ENCODE data around the gene OSBPL8. TPM values are rescaled to one million over a fixed set of nuclear protein-coding genes. Genes with fewer than 3 reads are reported as not detected.

OSBPL8 gene
- total and polyA plus RNA-seq, 2 of the 8 experiments (the other 6 are each of a cell fraction or from before 2014, with no cell fraction given), result 10.9 to 81.1 TPM

DNA sequence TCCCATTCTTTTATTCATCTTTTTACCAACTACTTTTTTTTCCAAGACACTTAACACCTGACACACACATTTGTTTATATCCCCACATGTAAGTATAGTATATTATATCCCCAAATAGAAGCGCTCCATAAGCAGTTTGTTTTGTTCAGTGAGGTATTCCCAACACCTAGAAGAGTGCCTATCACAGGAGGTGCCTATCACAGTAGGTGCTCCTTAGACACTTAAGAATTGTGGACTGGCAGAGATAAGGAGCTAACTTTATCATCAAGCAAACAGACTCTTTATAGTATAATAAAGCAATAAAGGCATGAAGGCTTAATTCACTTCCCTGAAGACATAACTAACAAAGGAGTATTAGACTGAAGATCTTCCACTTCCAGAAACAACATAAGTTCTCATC is 29.1 kb downstream of the OSBPL8 start:
- no peak overlapping the region for H2AFZ ChIP-seq (ENCODE audit: low read length)
- H3K36me3 ChIP-seq (ENCODE audit: control insufficient read depth in 2 of 4, insufficient read depth in 4 of 4, low read length in 3 of 4), result peaks cover 0 to 4% (median 0%) of the 10 kb centered on the region in 4 experiments; a peak in 1 of 8 replicates
- H3K4ac ChIP-seq (replicated peaks; ENCODE audit: insufficient read length, low read depth, low read length), result no peak overlapping the region
- CTCF ChIA-PET (ENCODE audit: partially characterized antibody), result no interaction called here
- H3K56ac ChIP-seq (replicated peaks; ENCODE audit: insufficient read length, low read depth, low read length), result no peak overlapping the region
- no peaks in the 10 kb centered on the region for H4K20me1 ChIP-seq (replicated peaks in 1 of 2; ENCODE audit: control insufficient read depth in 1 of 2, insufficient read depth in 2 of 2, low read length in 2 of 2)
- peaks cover 0 to 81% of the 10 kb centered on the region in 2 experiments; a peak in 3 of 4 replicates for H3K79me2 ChIP-seq (ENCODE audit: control insufficient read depth in 1 of 2, insufficient read depth in 2 of 2, low read length in 2 of 2)
- no peak overlapping the region for H2BK120ac ChIP-seq (replicated peaks; ENCODE audit: low read depth, low read length)
- no peak overlapping the region for H3K27ac ChIP-seq (ENCODE audit: low read depth, low read length)
- no peaks in the 10 kb centered on the region for H3K79me1 ChIP-seq (ENCODE audit: low read depth, low read length)
- H3K23me2 ChIP-seq (ENCODE audit: low read depth, low read length), result no peaks in the 10 kb centered on the region
- no peak overlapping the region for H3K14ac ChIP-seq (ENCODE audit: insufficient read length)
- POLR2A ChIA-PET (ENCODE audit: partially characterized antibody), result interaction anchor here (1.7 kb wide), 1 partner anchor 29 kb away, joined by 3 read pairs; the partner anchor contains the start of gene OSBPL8
- H3K18ac ChIP-seq (ENCODE audit: extremely low read depth, low read length), result no peak overlapping the region
- no peak for FAIRE-seq
- no peaks in the 10 kb centered on the region for H3K27me3 ChIP-seq (replicated peaks in 1 of 4; ENCODE audit: control insufficient read depth in 3 of 4, extremely low read depth in 1 of 4, insufficient read depth in 3 of 4, low read length in 3 of 4)
- H3K4me2 ChIP-seq (ENCODE audit: insufficient read depth in 1 of 2, low read depth in 2 of 2, low read length in 2 of 2), result no peak overlapping the region; a peak in 1 of 4 replicates
- no peak overlapping the region for H3K23ac ChIP-seq (ENCODE audit: insufficient read length)
- no peak overlapping the region for H3K9ac ChIP-seq (replicated peaks in 1 of 4; ENCODE audit: extremely low read depth in 1 of 4, low read depth in 3 of 4, low read length in 3 of 4)
- H2BK15ac ChIP-seq (ENCODE audit: low read length), result no peak overlapping the region
- H2BK12ac ChIP-seq (ENCODE audit: low read depth, low read length), result no peak overlapping the region
- H2AK5ac ChIP-seq (ENCODE audit: low read depth, low read length), result no peak overlapping the region
- H4K5ac ChIP-seq (ENCODE audit: insufficient read length, low read depth, low read length), result no peak overlapping the region
- no peaks in the 10 kb centered on the region for H3K9me3 ChIP-seq (ENCODE audit: insufficient read depth in 2 of 2, low read depth in 1 of 2, low read length in 1 of 2)
- no peaks in the 10 kb centered on the region; a peak in 2 of 7 replicates for H3K4me1 ChIP-seq (replicated peaks in 1 of 4; ENCODE audit: control insufficient read depth in 3 of 4, insufficient read depth in 4 of 4, low read length in 3 of 4)
- TF ChIP-seq POU5F1 (IDR thresholded peaks at IDR 0.05; ENCODE audit: low read depth, low read length) (no peak), SAP30 (IDR thresholded peaks at IDR 0.05; ENCODE audit: insufficient read depth, insufficient replicate concordance, low read length) (no peak), SP1 (IDR thresholded peaks at IDR 0.05; ENCODE audit: low read depth, low read length) (no peak), FOSL1 (IDR thresholded peaks at IDR 0.05; ENCODE audit: insufficient read depth, low read depth, low read length) (no peak), SIRT6 (IDR thresholded peaks at IDR 0.05; ENCODE audit: low read length) (no peak), RBBP5 (IDR thresholded peaks at IDR 0.05; ENCODE audit: borderline replicate concordance, low read depth, low read length) (no peak), BCL11A (IDR thresholded peaks at IDR 0.05; ENCODE audit: low read depth in 2 of 2, low read length in 2 of 2) (no peak), SP2 (IDR thresholded peaks at IDR 0.05; ENCODE audit: low read length) (no peak)
- TF ChIP-seq, protein P1, sequence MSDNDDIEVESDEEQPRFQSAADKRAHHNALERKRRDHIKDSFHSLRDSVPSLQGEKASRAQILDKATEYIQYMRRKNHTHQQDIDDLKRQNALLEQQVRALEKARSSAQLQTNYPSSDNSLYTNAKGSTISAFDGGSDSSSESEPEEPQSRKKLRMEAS (IDR thresholded peaks at IDR 0.05), result no peak
- TF ChIP-seq, protein P2, sequence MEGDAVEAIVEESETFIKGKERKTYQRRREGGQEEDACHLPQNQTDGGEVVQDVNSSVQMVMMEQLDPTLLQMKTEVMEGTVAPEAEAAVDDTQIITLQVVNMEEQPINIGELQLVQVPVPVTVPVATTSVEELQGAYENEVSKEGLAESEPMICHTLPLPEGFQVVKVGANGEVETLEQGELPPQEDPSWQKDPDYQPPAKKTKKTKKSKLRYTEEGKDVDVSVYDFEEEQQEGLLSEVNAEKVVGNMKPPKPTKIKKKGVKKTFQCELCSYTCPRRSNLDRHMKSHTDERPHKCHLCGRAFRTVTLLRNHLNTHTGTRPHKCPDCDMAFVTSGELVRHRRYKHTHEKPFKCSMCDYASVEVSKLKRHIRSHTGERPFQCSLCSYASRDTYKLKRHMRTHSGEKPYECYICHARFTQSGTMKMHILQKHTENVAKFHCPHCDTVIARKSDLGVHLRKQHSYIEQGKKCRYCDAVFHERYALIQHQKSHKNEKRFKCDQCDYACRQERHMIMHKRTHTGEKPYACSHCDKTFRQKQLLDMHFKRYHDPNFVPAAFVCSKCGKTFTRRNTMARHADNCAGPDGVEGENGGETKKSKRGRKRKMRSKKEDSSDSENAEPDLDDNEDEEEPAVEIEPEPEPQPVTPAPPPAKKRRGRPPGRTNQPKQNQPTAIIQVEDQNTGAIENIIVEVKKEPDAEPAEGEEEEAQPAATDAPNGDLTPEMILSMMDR (IDR thresholded peaks at IDR 0.05; ENCODE audit: control extremely low read depth in 1 of 3, insufficient read depth in 1 of 3, low read depth in 1 of 3, low read length in 3 of 3), result no peak
- no peak overlapping the region for H2BK5ac ChIP-seq (ENCODE audit: low read depth, low read length)
- no peak overlapping the region for H4K8ac ChIP-seq (ENCODE audit: extremely low read depth, insufficient read depth, low read length)
- WGBS, 2 experiments (ENCODE audit: extremely low coverage in 1 of 2, insufficient coverage in 1 of 2, insufficient read length in 1 of 2, insufficient replicate concordance in 2 of 2, low coverage in 1 of 2, low lambda C conversion rate in 2 of 2, missing lambda C conversion rate in 1 of 2), result 93% methylated on average over 1 of the region's 1 CpG; no CpG with 5 or more reads in 1 of the 2 experiments
- H3K4me3 ChIP-seq (ENCODE audit: extremely low read depth in 1 of 4, insufficient read depth in 2 of 4, low read depth in 3 of 4, low read length in 4 of 4), result no peak overlapping the region
- DNase-seq (ENCODE audit: low read depth in 1 of 2, low spot score in 2 of 2), result no peak
- no peak overlapping the region for H2BK20ac ChIP-seq (ENCODE audit: low read length)
- H4K91ac ChIP-seq (replicated peaks; ENCODE audit: insufficient read length, low read length), result no peak overlapping the region

Measured in H1 (cell line).